HepG2 (cell line): ENCODE data around the gene TMEM198. TPM values are rescaled to one million over a fixed set of nuclear protein-coding genes. Genes with fewer than 3 reads are reported as not detected.

Experiments
- ARNT2 ChIP-seq: sonication (generic); formaldehyde crosslinking; IDR thresholded peaks from 2 replicates; pipeline ENCODE4 v1.8.0; 2022; ENCODE audit warnings: mild to moderate bottlenecking, low read depth, missing genetic modification reagents, moderate library complexity
- EP300 ChIP-seq, 3 experiments: sonication (generic) in 1 of 3; formaldehyde crosslinking in 1 of 3; IDR thresholded peaks; 2 replicates each; pipeline versions ENCODE4 v1.5.1 to v1.6.1; 2011 to 2020; ENCODE audit warnings: low read depth in 2 of 3, low read length in 2 of 3, borderline replicate concordance in 1 of 3, improper control_type of control experiment in 1 of 3, mild to moderate bottlenecking in 1 of 3, missing genetic modification reagents in 1 of 3, moderate library complexity in 1 of 3
- KLF6 ChIP-seq: IDR thresholded peaks from 2 replicates; pipeline ENCODE4 v1.8.0; 2016; ENCODE audit warnings: missing biosample characterization, missing genetic modification reagents
- POLR2G ChIP-seq: fragments of 200-400 bp; formaldehyde crosslinking; IDR thresholded peaks from 2 replicates; pipeline ENCODE4 v1.6.1; 2018; ENCODE audit warnings: mild to moderate bottlenecking, low read depth, low read length, moderate library complexity
- RBM22 ChIP-seq: fragments of 200-400 bp; formaldehyde crosslinking; optimal IDR thresholded peaks from 2 replicates; pipeline ENCODE3; 2017; ENCODE audit warnings: mild to moderate bottlenecking, low read length, moderate library complexity
- SOX13 ChIP-seq, 3 experiments: fragments of 450-650 bp in 1 of 3; sonication (generic) in 1 of 3; formaldehyde crosslinking in 1 of 3; IDR thresholded peaks in 2 of 3; conservative IDR thresholded peaks in 1 of 3; 2 replicates each; pipeline versions ENCODE4 v1.5.0 to v1.6.1; 2016 to 2020; ENCODE audit warnings: antibody characterized with exemption in 1 of 3, mild to moderate bottlenecking in 1 of 3, missing compliant biosample characterization in 1 of 3, missing genetic modification reagents in 1 of 3, moderate library complexity in 1 of 3
- ZFP36L1 ChIP-seq: sonication (generic); formaldehyde crosslinking; IDR thresholded peaks from 2 replicates; pipeline ENCODE4 v1.8.0; 2022; ENCODE audit warnings: mild to moderate bottlenecking, missing genetic modification reagents, moderate library complexity
- ZNF333 ChIP-seq: sonication (generic); formaldehyde crosslinking; IDR thresholded peaks from 2 replicates; pipeline ENCODE4 v1.4.0; 2020; ENCODE audit warnings: mild to moderate bottlenecking, missing genetic modification reagents, borderline replicate concordance
- ZNF574 ChIP-seq: sonication (generic); formaldehyde crosslinking; IDR thresholded peaks from 2 replicates; pipeline ENCODE4 v1.4.0; 2020; ENCODE audit warnings: missing genetic modification reagents
- ZNF660 ChIP-seq: sonication (generic); formaldehyde crosslinking; IDR thresholded peaks from 2 replicates; pipeline ENCODE4 v1.5.1; 2020; ENCODE audit warnings: mild to moderate bottlenecking, low read depth, missing genetic modification reagents, borderline replicate concordance
- ZNF839 ChIP-seq: sonication (generic); formaldehyde crosslinking; IDR thresholded peaks from 2 replicates; pipeline ENCODE4 v1.4.0; 2020; ENCODE audit warnings: missing genetic modification reagents, mild to moderate bottlenecking, borderline replicate concordance
- ZNF883 ChIP-seq: sonication (generic); formaldehyde crosslinking; IDR thresholded peaks from 2 replicates; pipeline ENCODE4 v1.5.1; 2020; ENCODE audit warnings: mild to moderate bottlenecking, missing genetic modification reagents; ENCODE audit errors: not compliant biosample characterization
- polyA plus RNA-seq, 8 experiments: library from polyadenylated mRNA; depleted of rRNA in 3 of 8; stranded (reverse) in 7 of 8; unstranded in 1 of 8; fragments of >200 nt; fragmentation: Illumina TruSeq in 4 of 8; extraction: Trizol in 4 of 8; gene quantifications; 2 replicates each; pipeline versions ENCODE4 v1.2.1 to v1.2.3, GENCODE V29; 2011 to 2016; ENCODE audit warnings: low read depth in 4 of 8, missing spikeins in 1 of 8, mixed read lengths in 1 of 8; ENCODE audit not compliant: insufficient read depth in 1 of 8
- total RNA-seq, 5 experiments: library from RNA; depleted of rRNA; stranded (reverse); fragments of >200 nt; fragmentation: Illumina TruSeq; extraction: Trizol; gene quantifications; 2 replicates each; pipeline ENCODE4 v1.2.3, GENCODE V29; 2016; ENCODE audit warnings: low read depth in 1 of 5
- TF ChIP-seq, protein P1 (sequence below), 2 experiments: sonication (generic) in 1 of 2; formaldehyde crosslinking in 1 of 2; IDR thresholded peaks; 2 replicates each; pipeline versions ENCODE4 v1.4.0 to v1.6.1; 2018 to 2020; ENCODE audit warnings: missing genetic modification reagents in 2 of 2, borderline replicate concordance in 1 of 2, low read depth in 1 of 2, mild to moderate bottlenecking in 1 of 2, missing biosample characterization in 1 of 2
- TF ChIP-seq, protein P2 (sequence below): sonication (generic); formaldehyde crosslinking; IDR thresholded peaks from 2 replicates; pipeline ENCODE4 v1.4.0; 2020; ENCODE audit warnings: mild to moderate bottlenecking, missing genetic modification reagents

The TMEM198 gene
- total and polyA plus RNA-seq, 2 of the 13 experiments (the other 11 are each of a cell fraction or from before 2014, with no cell fraction given), result 17.3 to 23.5 TPM

DNA sequence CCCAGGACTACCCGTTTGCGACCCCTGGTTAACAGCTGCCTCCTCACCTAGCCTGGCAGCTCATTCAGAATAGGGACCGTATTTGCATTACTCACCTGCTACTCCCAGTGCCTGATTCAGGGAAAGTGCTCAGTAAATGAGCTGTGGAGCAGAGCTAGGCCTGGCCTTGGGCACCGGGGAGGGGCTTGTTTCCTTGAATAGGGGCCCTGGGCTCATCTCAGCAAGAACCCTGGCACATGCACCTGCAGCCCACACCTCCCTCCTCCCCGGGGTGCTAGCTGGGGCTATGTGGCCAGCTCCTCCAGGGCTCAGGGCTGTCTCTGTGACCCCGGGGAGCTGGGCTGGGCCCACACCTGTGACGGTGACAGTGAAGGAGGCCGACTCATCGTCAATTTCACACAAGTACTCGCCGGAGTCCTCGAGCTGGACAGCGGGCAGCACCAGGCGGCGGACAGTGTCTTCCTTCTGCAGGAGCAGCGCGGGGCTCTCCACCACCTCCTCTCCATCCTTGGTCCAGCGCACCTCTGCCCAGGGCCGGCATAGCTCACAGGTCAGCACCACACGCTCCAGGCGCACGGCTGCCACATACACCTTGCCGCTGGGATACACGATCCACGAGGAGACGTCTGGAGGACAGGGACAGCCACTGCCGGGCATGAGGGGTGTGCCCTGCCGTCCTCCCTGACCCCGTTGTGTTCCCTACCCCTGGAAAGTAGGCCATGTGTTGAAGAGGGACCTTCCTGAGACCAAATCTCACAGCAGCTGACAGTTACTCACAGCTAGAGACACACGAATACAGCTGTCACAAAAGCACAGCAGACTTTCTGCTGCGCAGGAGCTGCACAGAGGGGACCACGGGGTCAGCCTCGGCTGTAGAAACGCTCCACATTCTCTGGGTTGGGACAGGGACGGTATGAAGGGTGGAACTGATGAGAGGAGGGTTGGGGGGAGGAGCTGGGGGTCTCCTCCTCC is 18.5 kb downstream of the TMEM198 start (continued):
- TF ChIP-seq ZNF839 (CRISPR knock-in tag) (peak; percentile 64; the same call in 1 of the 2 replicates), ZNF333 (CRISPR knock-in tag) (0 out of 2 replicates have a peak, but pooled peaks have one; percentile 37), RBM22 (peak; percentile 88), SOX13 (IDR thresholded peaks at IDR 0.05) (no peak), SOX13 (CRISPR knock-in tag; conservative IDR thresholded peaks at IDR 0.05 in 1 of 2, IDR thresholded peaks at IDR 0.05 in 1 of 2) (no peak), ARNT2 (CRISPR knock-in tag) (0 out of 2 replicates have a peak, but pooled peaks have one; percentile 34), ZNF660 (no peak), EP300 (IDR thresholded peaks at IDR 0.05; ENCODE audit: low read depth in 2 of 2, low read length in 2 of 2) (0 out of 4 replicates have a peak, but pooled peaks of 1 of the 2 experiments have one; percentile 9), EP300 (CRISPR knock-in tag; IDR thresholded peaks at IDR 0.05; ENCODE audit: borderline replicate concordance) (no peak), ZNF574 (CRISPR knock-in tag) (peak; percentile 9; the same call in 1 of the 2 replicates), KLF6 (no peak), ZNF883 (CRISPR knock-in tag) (peak; percentile 52), ZFP36L1 (CRISPR knock-in tag) (no peak), POLR2G (peak; percentile 27; the same call in 1 of the 2 replicates)
- TF ChIP-seq, protein P1, sequence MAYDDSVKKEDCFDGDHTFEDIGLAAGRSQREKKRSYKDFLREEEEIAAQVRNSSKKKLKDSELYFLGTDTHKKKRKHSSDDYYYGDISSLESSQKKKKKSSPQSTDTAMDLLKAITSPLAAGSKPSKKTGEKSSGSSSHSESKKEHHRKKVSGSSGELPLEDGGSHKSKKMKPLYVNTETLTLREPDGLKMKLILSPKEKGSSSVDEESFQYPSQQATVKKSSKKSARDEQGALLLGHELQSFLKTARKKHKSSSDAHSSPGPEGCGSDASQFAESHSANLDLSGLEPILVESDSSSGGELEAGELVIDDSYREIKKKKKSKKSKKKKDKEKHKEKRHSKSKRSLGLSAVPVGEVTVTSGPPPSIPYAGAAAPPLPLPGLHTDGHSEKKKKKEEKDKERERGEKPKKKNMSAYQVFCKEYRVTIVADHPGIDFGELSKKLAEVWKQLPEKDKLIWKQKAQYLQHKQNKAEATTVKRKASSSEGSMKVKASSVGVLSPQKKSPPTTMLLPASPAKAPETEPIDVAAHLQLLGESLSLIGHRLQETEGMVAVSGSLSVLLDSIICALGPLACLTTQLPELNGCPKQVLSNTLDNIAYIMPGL (CRISPR knock-in tag; IDR thresholded peaks at IDR 0.05; ENCODE audit: borderline replicate concordance in 1 of 2, low read depth in 1 of 2), result 0 out of 4 replicates have a peak, but pooled peaks of 1 of the 2 experiments have one; percentile 11
- TF ChIP-seq, protein P2, sequence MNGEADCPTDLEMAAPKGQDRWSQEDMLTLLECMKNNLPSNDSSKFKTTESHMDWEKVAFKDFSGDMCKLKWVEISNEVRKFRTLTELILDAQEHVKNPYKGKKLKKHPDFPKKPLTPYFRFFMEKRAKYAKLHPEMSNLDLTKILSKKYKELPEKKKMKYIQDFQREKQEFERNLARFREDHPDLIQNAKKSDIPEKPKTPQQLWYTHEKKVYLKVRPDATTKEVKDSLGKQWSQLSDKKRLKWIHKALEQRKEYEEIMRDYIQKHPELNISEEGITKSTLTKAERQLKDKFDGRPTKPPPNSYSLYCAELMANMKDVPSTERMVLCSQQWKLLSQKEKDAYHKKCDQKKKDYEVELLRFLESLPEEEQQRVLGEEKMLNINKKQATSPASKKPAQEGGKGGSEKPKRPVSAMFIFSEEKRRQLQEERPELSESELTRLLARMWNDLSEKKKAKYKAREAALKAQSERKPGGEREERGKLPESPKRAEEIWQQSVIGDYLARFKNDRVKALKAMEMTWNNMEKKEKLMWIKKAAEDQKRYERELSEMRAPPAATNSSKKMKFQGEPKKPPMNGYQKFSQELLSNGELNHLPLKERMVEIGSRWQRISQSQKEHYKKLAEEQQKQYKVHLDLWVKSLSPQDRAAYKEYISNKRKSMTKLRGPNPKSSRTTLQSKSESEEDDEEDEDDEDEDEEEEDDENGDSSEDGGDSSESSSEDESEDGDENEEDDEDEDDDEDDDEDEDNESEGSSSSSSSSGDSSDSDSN (CRISPR knock-in tag), result 0 out of 2 replicates have a peak, but pooled peaks have one; percentile 25
